Gastrocnemius medialis (tissue), 4 donors: Measurements from ENCODE around the gene TSHZ3. TPM values are rescaled to one million over a fixed set of nuclear protein-coding genes. Genes with fewer than 3 reads are reported as not detected.

ENCODE experiments used
- ATAC-seq, 2 donors: fragments of 150-250 bp; one replicate each; pipeline ENCODE4 v1.9.1; 2016
- DNase-seq, 2 donors: peaks; one replicate each; pipeline ENCODE4 v3.0.0-alpha.2; 2019
- H3K27ac ChIP-seq, 4 donors: fragments of 200-600 bp; sonication (generic); 1 replicate in 1 of 4; 2 replicates in 3 of 4; pipeline ENCODE4 v1.5.1; 2016 to 2018; ENCODE audit warnings: mild to moderate bottlenecking in 2 of 4, moderate library complexity in 1 of 4
- H3K27me3 ChIP-seq, 3 donors: fragments of 200-600 bp; sonication (generic) in 2 of 3; 1 replicate in 1 of 3; 2 replicates in 2 of 3; pipeline versions ENCODE4 v1.5.1 to v1.6.0; 2016 to 2019; ENCODE audit warnings: mild to moderate bottlenecking in 1 of 3, moderate library complexity in 1 of 3
- H3K36me3 ChIP-seq, 2 donors: fragments of 200-600 bp; sonication (generic) in 1 of 2; one replicate each; pipeline ENCODE4 v1.5.1; 2017 to 2018
- H3K4me1 ChIP-seq, 2 donors: fragments of 200-600 bp; sonication (generic) in 1 of 2; one replicate each; pipeline ENCODE4 v1.5.1; 2016 to 2017; ENCODE audit warnings: mild to moderate bottlenecking in 2 of 2
- H3K4me3 ChIP-seq, 4 donors: fragments of 200-600 bp; sonication (generic) in 3 of 4; 1 replicate in 1 of 4; 2 replicates in 3 of 4; pipeline ENCODE4 v1.5.1; 2016 to 2019; ENCODE audit warnings: mild to moderate bottlenecking in 2 of 4
- H3K9me3 ChIP-seq, 3 donors: fragments of 200-600 bp; sonication (generic) in 2 of 3; 1 replicate in 1 of 3; 2 replicates in 2 of 3; pipeline ENCODE4 v1.5.1; 2016 to 2019
- CTCF ChIP-seq, 5 experiments: fragments of 450-650 bp in 3 of 5; fragments of 200-600 bp in 2 of 5; sonication (generic) in 2 of 5; IDR thresholded peaks in 4 of 5; conservative IDR thresholded peaks in 1 of 5; 1 replicate in 4 of 5; 2 replicates in 1 of 5; pipeline ENCODE4 v1.5.1; 2016 to 2019; ENCODE audit warnings: antibody characterized with exemption in 5 of 5, mild to moderate bottlenecking in 3 of 5, moderate library complexity in 3 of 5
- POLR2A ChIP-seq, 2 donors: fragments of 450-650 bp; IDR thresholded peaks; one replicate each; pipeline ENCODE4 v1.6.1; 2017; ENCODE audit warnings: antibody characterized with exemption in 2 of 2, mild to moderate bottlenecking in 2 of 2, moderate library complexity in 2 of 2
- in situ Hi-C, 4 donors: fragments of 200-750 bp; cut with MboI; loops; one replicate each; pipeline versions ENCODE4 v1.15.0 to v1.8.0; 2017; ENCODE audit warnings: low sequenced_read_pairs in 4 of 4
- intact Hi-C: fragments of 100-400 bp; cut with DNase I; formaldehyde crosslinking; loops from one replicate; pipeline ENCODE4 v1.15.1; 2023; ENCODE audit warnings: low total_unique reads
- total RNA-seq, 4 donors: library from RNA; depleted of rRNA; stranded (reverse); fragments of >200 nt; gene quantifications; one replicate each; pipeline versions ENCODE4 v1.1.0 to v1.2.3, GENCODE V29; 2016

Gene TSHZ3
- total RNA-seq, 4 donors from 2014 or later: 1.6 to 2.3 (median 1.9) TPM

- Histone ChIP-seq H3K27me3 (peaks cover 0 to 11% (median 0%) of the 10 kb centered on the region in 3 donors), H3K4me3 (no peak overlapping the region), H3K27ac (no peak overlapping the region), H3K9me3 (no peaks in the 10 kb centered on the region), H3K4me1 (peaks cover 4 to 18% of the 10 kb centered on the region in 2 donors), H3K36me3 (no peaks in the 10 kb centered on the region)
- ATAC-seq (no peak), DNase-seq (no peak)
- TF ChIP-seq POLR2A (IDR thresholded peaks at IDR 0.05) (no peak), CTCF (IDR thresholded peaks at IDR 0.05 in 4 of 5, conservative IDR thresholded peaks at IDR 0.05 in 1 of 5) (no peak)
- intact Hi-C loops: no loop called here
- in situ Hi-C loops: no loop called here
Observed at GRCh38 chr19:31318790-31319425, 30.3 kb downstream of the TSHZ3 start.

GRCh38 chr19:31317570-31317969 lies 31.7 kb downstream of the TSHZ3 start:
- peak overlapping the region in 1 of 4 donors; percentile 0 for H3K27ac ChIP-seq
- DNase-seq (no peak), ATAC-seq (no peak)
- intact Hi-C loops (no loop called here), in situ Hi-C loops (no loop called here)
- no peaks in the 10 kb centered on the region for H3K36me3 ChIP-seq
- peaks cover 0 to 11% (median 0%) of the 10 kb centered on the region in 3 donors for H3K27me3 ChIP-seq
- TF ChIP-seq CTCF (IDR thresholded peaks at IDR 0.05 in 4 of 5, conservative IDR thresholded peaks at IDR 0.05 in 1 of 5) (no peak), POLR2A (IDR thresholded peaks at IDR 0.05) (no peak)
- peaks cover 4 to 18% of the 10 kb centered on the region in 2 donors for H3K4me1 ChIP-seq
- no peak overlapping the region for H3K4me3 ChIP-seq
- H3K9me3 ChIP-seq: no peaks in the 10 kb centered on the region

GRCh38 chr19:31317093-31317492 lies 32.1 kb downstream of the TSHZ3 start:
- intact Hi-C loops: no loop called here
- no peaks in the 10 kb centered on the region for H3K36me3 ChIP-seq
- no peak for DNase-seq
- no peak for ATAC-seq
- H3K4me3 ChIP-seq: peak overlapping the region in 1 of 4 donors; percentile 4
- H3K4me1 ChIP-seq: peaks cover 4 to 18% of the 10 kb centered on the region in 2 donors
- H3K27ac ChIP-seq: peak overlapping the region in 2 of 4 donors; percentile 0 to 47
- in situ Hi-C loops: no loop called here
- no peaks in the 10 kb centered on the region for H3K9me3 ChIP-seq
- TF ChIP-seq POLR2A (IDR thresholded peaks at IDR 0.05) (no peak), CTCF (IDR thresholded peaks at IDR 0.05 in 4 of 5, conservative IDR thresholded peaks at IDR 0.05 in 1 of 5) (no peak)
- H3K27me3 ChIP-seq: peaks cover 0 to 11% (median 0%) of the 10 kb centered on the region in 3 donors

- in situ Hi-C loops (no loop called here), intact Hi-C loops (no loop called here)
- no peaks in the 10 kb centered on the region for H3K36me3 ChIP-seq
- peak; percentile 14 to 31 for DNase-seq
- H3K9me3 ChIP-seq: no peaks in the 10 kb centered on the region
- H3K27ac ChIP-seq: peak overlapping the region in 3 of 4 donors; percentile 18 to 47 (median 46)
- no peak for TF ChIP-seq POLR2A (IDR thresholded peaks at IDR 0.05)
- TF ChIP-seq CTCF (IDR thresholded peaks at IDR 0.05 in 4 of 5, conservative IDR thresholded peaks at IDR 0.05 in 1 of 5): no peak
- H3K4me1 ChIP-seq: peaks cover 4 to 18% of the 10 kb centered on the region in 2 donors
- ATAC-seq: peak; percentile 82 to 83
- peaks cover 0 to 11% (median 0%) of the 10 kb centered on the region in 3 donors for H3K27me3 ChIP-seq
- H3K4me3 ChIP-seq: peak overlapping the region in 1 of 4 donors; percentile 4
Observed at GRCh38 chr19:31316201-31316951, 32.9 kb downstream of the TSHZ3 start.
